GM21360 (cell line): ENCODE data around the gene HOXA3.
A peak's percentile ranks its signal among the peaks of the same experiment; 100 is the strongest.

ENCODE experiments used
- ATAC-seq: cut with Tn5 transposase; IDR thresholded peaks from one replicate; pipeline ENCODE4 v1.9.1; 2021; ENCODE audit warnings: mild to moderate bottlenecking, moderate library complexity; ENCODE audit not compliant: unreplicated experiment

Gene HOXA3

GRCh38 chr7:27106181-27106900 is 46.0 kb downstream of the HOXA3 start:
- ATAC-seq = no peak

GRCh38 chr7:27105301-27106031 is 46.9 kb downstream of the HOXA3 start:
- no peak for ATAC-seq

- no peak for ATAC-seq
Observed at GRCh38 chr7:27104341-27105058, 47.9 kb downstream of the HOXA3 start.

GRCh38 chr7:27103489-27104226 is 48.7 kb downstream of the HOXA3 start:
- no peak for ATAC-seq

- no peak for ATAC-seq
Observed at GRCh38 chr7:27102581-27103442, 49.6 kb downstream of the HOXA3 start, which contains the start of gene HOXA2. HOXA2 (minus strand) TSS chr7:27102683; CDS start chr7:27102500, 183 bp downstream.

GRCh38 chr7:27101957-27102580 is 50.3 kb downstream of the HOXA3 start:
- ATAC-seq = no peak

GRCh38 chr7:27101171-27101956 is 51.0 kb downstream of the HOXA3 start:
- no peak for ATAC-seq

GRCh38 chr7:27100694-27101170 is 51.7 kb downstream of the HOXA3 start:
- ATAC-seq = no peak

- no peak for ATAC-seq
Observed at GRCh38 chr7:27099453-27100370, 52.7 kb downstream of the HOXA3 start.

GRCh38 chr7:27098578-27099451 is 53.6 kb downstream of the HOXA3 start:
- ATAC-seq = no peak

GRCh38 chr7:27097686-27098577 is 54.5 kb downstream of the HOXA3 start:
- no peak for ATAC-seq

- ATAC-seq = no peak
Observed at GRCh38 chr7:27096768-27097514, 55.4 kb downstream of the HOXA3 start.

- ATAC-seq = peak; percentile 87
Observed at GRCh38 chr7:27095897-27096767, 56.3 kb downstream of the HOXA3 start, which contains the start of gene HOXA1. HOXA1 (minus strand) TSS chr7:27096000; CDS start chr7:27095912, 88 bp downstream.
